Mesenchymal stem cell (in vitro differentiated cells and primary cell): ENCODE results near the gene LARP1.
"Not testable (repeated sequence)": the region's sequence is repeated elsewhere in the genome, so short reads cannot be mapped to it uniquely, and the experiment has no call there.

Experiments used
- DNase-seq: peaks from one replicate; pipeline ENCODE4 v3.0.0-alpha.2; 2013
- H2AFZ ChIP-seq: one replicate; pipeline ENCODE4 v1.6.1; 2013; ENCODE audit warnings: low read depth, mild to moderate bottlenecking, control low read depth, inconsistent platforms, low read length, moderate library complexity
- H2AK5ac ChIP-seq: 2 replicates; pipeline ENCODE4 v1.6.1; 2013; ENCODE audit warnings: low read length, moderate library complexity, mild to moderate bottlenecking, inconsistent platforms; ENCODE audit not compliant: severe bottlenecking
- H2BK120ac ChIP-seq: one replicate; pipeline ENCODE4 v1.6.1; 2013; ENCODE audit warnings: low read depth, mild to moderate bottlenecking, inconsistent platforms, low read length, moderate library complexity
- H2BK12ac ChIP-seq, 2 experiments: one replicate each; pipeline ENCODE4 v1.6.1; 2013; ENCODE audit warnings: inconsistent platforms in 2 of 2, low read length in 2 of 2, mild to moderate bottlenecking in 2 of 2, moderate library complexity in 2 of 2, control low read depth in 1 of 2
- H2BK15ac ChIP-seq: one replicate; pipeline ENCODE4 v1.6.1; 2013; ENCODE audit warnings: mild to moderate bottlenecking, low read depth, inconsistent platforms; ENCODE audit not compliant: poor library complexity, severe bottlenecking
- H2BK5ac ChIP-seq: 2 replicates; pipeline ENCODE4 v1.6.1; 2013; ENCODE audit warnings: low read depth, mild to moderate bottlenecking, low read length, control low read depth, inconsistent platforms; ENCODE audit not compliant: poor library complexity, severe bottlenecking
- H3K14ac ChIP-seq, 2 experiments: one replicate each; pipeline ENCODE4 v1.6.1; 2013; ENCODE audit warnings: inconsistent platforms in 2 of 2, low read length in 2 of 2, control low read depth in 1 of 2, mild to moderate bottlenecking in 1 of 2, moderate library complexity in 1 of 2
- H3K18ac ChIP-seq, 2 experiments: one replicate each; pipeline ENCODE4 v1.6.1; 2013; ENCODE audit warnings: inconsistent platforms in 2 of 2, low read length in 2 of 2, control low read depth in 1 of 2, low read depth in 1 of 2, mild to moderate bottlenecking in 1 of 2
- H3K23ac ChIP-seq, 2 experiments: one replicate each; pipeline ENCODE4 v1.6.1; 2013; ENCODE audit warnings: inconsistent platforms in 2 of 2, low read length in 2 of 2, mild to moderate bottlenecking in 2 of 2, moderate library complexity in 2 of 2, control low read depth in 1 of 2
- H3K27ac ChIP-seq: 2 replicates; pipeline ENCODE4 v1.5.1; 2013; ENCODE audit warnings: mild to moderate bottlenecking, moderate library complexity, low read length, control low read depth, inconsistent platforms; ENCODE audit not compliant: poor library complexity, severe bottlenecking
- H3K27me3 ChIP-seq, 2 experiments: 2 replicates each; pipeline versions ENCODE4 v1.6.1 to v1.7.0; 2013; ENCODE audit warnings: low read length in 2 of 2, mild to moderate bottlenecking in 2 of 2, moderate library complexity in 2 of 2, control low read depth in 1 of 2, inconsistent platforms in 1 of 2; ENCODE audit not compliant: control insufficient read depth in 1 of 2, insufficient read depth in 1 of 2
- H3K36me3 ChIP-seq, 2 experiments: 2 replicates each; pipeline versions ENCODE4 v1.6.1 to v1.7.0; 2013; ENCODE audit warnings: low read length in 2 of 2, control low read depth in 1 of 2, inconsistent platforms in 1 of 2, low read depth in 1 of 2, mild to moderate bottlenecking in 1 of 2; ENCODE audit not compliant: insufficient read depth in 2 of 2, control insufficient read depth in 1 of 2
- H3K4ac ChIP-seq, 2 experiments: one replicate each; pipeline ENCODE4 v1.6.1; 2013; ENCODE audit warnings: inconsistent platforms in 2 of 2, low read length in 2 of 2, mild to moderate bottlenecking in 2 of 2, moderate library complexity in 2 of 2, control low read depth in 1 of 2, low read depth in 1 of 2
- H3K4me1 ChIP-seq: 2 replicates; pipeline ENCODE4 v1.6.1; 2013; ENCODE audit warnings: low read depth, low read length, control low read depth; ENCODE audit not compliant: control insufficient read depth, insufficient read depth
- H3K4me2 ChIP-seq: 2 replicates; pipeline ENCODE4 v1.6.1; 2013; ENCODE audit warnings: low read length, mild to moderate bottlenecking, inconsistent platforms; ENCODE audit not compliant: poor library complexity, severe bottlenecking
- H3K4me3 ChIP-seq, 2 experiments: 2 replicates each; pipeline versions ENCODE4 v1.5.1 to v1.7.0; 2013; ENCODE audit warnings: low read length in 2 of 2, mild to moderate bottlenecking in 2 of 2, control low read depth in 1 of 2, low read depth in 1 of 2; ENCODE audit not compliant: insufficient read depth in 1 of 2
- H3K79me1 ChIP-seq: replicated peaks from 2 replicates; pipeline ENCODE4 v1.6.1; 2013; ENCODE audit warnings: mild to moderate bottlenecking, control low read depth, low read length, inconsistent platforms; ENCODE audit not compliant: poor library complexity, severe bottlenecking
- H3K9ac ChIP-seq: 2 replicates; pipeline ENCODE4 v1.7.0; 2013; ENCODE audit warnings: mild to moderate bottlenecking, low read length, moderate library complexity
- H3K9me3 ChIP-seq: 2 replicates; pipeline ENCODE4 v1.7.0; 2013; ENCODE audit warnings: mild to moderate bottlenecking, low read length; ENCODE audit not compliant: control insufficient read depth
- H4K8ac ChIP-seq: one replicate; pipeline ENCODE4 v1.6.1; 2013; ENCODE audit warnings: inconsistent platforms, mild to moderate bottlenecking, low read length, moderate library complexity
- H4K91ac ChIP-seq: one replicate; pipeline ENCODE4 v1.6.1; 2013; ENCODE audit warnings: mild to moderate bottlenecking, low read length, inconsistent platforms
- WGBS: methylation state at CpG from one replicate; pipeline ENCODE4 v1.1.7; 2013; ENCODE audit warnings: mixed read lengths; 5-methylcytosine and 5-hydroxymethylcytosine counted together

Gene LARP1

GRCh38 chr5:154757814-154758406 is 2.7 kb downstream of the LARP1 start:
- H2BK5ac ChIP-seq: no peak overlapping the region
- H3K4ac ChIP-seq: no peak overlapping the region
- peak overlapping the region; percentile 76 for H3K9ac ChIP-seq
- H2AFZ ChIP-seq: no peak overlapping the region
- H3K9me3 ChIP-seq: no peaks in the 10 kb centered on the region
- no peak overlapping the region for H2BK120ac ChIP-seq
- H4K8ac ChIP-seq: peak overlapping the region; percentile 19
- H3K23ac ChIP-seq: peak overlapping the region in 1 of 2 experiments; percentile 20
- H3K14ac ChIP-seq: no peak overlapping the region
- H2AK5ac ChIP-seq: no peak overlapping the region
- WGBS: 12% methylated on average over 5 of the region's 5 CpGs
- H3K79me1 ChIP-seq: peaks cover 2% of the 10 kb centered on the region
- peak overlapping the region in 1 of 2 experiments; percentile 74 for H3K4me3 ChIP-seq
- H4K91ac ChIP-seq: no peak overlapping the region
- peaks cover 12% of the 10 kb centered on the region for H3K4me1 ChIP-seq
- H3K4me2 ChIP-seq: peak overlapping the region; percentile 53
- H2BK15ac ChIP-seq: no peak overlapping the region
- no peak overlapping the region for H2BK12ac ChIP-seq
- DNase-seq: peak; percentile 43
- no peaks in the 10 kb centered on the region for H3K27me3 ChIP-seq
- peak overlapping the region in 1 of 2 experiments; percentile 6 for H3K18ac ChIP-seq
- H3K27ac ChIP-seq: no peak overlapping the region
- H3K36me3 ChIP-seq: no peaks in the 10 kb centered on the region

GRCh38 chr5:154758493-154758892 is 3.3 kb downstream of the LARP1 start:
- Histone ChIP-seq H3K9me3 (no peaks in the 10 kb centered on the region), H2BK5ac (no peak overlapping the region), H3K18ac (no peak overlapping the region), H2BK15ac (no peak overlapping the region), H3K4ac (no peak overlapping the region), H3K9ac (peak overlapping the region; percentile 76), H2BK12ac (no peak overlapping the region), H2AK5ac (no peak overlapping the region), H3K4me1 (peaks cover 12% of the 10 kb centered on the region), H4K91ac (no peak overlapping the region), H3K23ac (no peak overlapping the region), H3K4me2 (peak overlapping the region; percentile 1), H3K4me3 (peak overlapping the region in 1 of 2 experiments; percentile 74), H2BK120ac (no peak overlapping the region), H3K27ac (no peak overlapping the region), H3K27me3 (no peaks in the 10 kb centered on the region), H3K79me1 (peaks cover 1% of the 10 kb centered on the region), H2AFZ (no peak overlapping the region), H4K8ac (no peak overlapping the region), H3K36me3 (peaks cover 0 to 2% of the 10 kb centered on the region in 2 experiments), H3K14ac (no peak overlapping the region)
- peak; percentile 46 for DNase-seq
- WGBS: 16% methylated on average over 3 of the region's 5 CpGs

GRCh38 chr5:154758977-154759376 is 3.8 kb downstream of the LARP1 start:
- Histone ChIP-seq H4K91ac (no peak overlapping the region), H4K8ac (no peak overlapping the region), H3K14ac (no peak overlapping the region), H2AFZ (no peak overlapping the region), H3K27me3 (no peaks in the 10 kb centered on the region), H2AK5ac (no peak overlapping the region), H3K4me3 (peak overlapping the region in 1 of 2 experiments; percentile 74), H3K27ac (no peak overlapping the region), H3K4me2 (no peak overlapping the region), H3K9me3 (no peaks in the 10 kb centered on the region), H2BK5ac (no peak overlapping the region), H2BK120ac (no peak overlapping the region), H3K4ac (no peak overlapping the region), H3K23ac (no peak overlapping the region), H2BK12ac (no peak overlapping the region), H3K9ac (peak overlapping the region; percentile 76), H3K79me1 (no peaks in the 10 kb centered on the region), H3K36me3 (peaks cover 0 to 5% of the 10 kb centered on the region in 2 experiments), H3K18ac (no peak overlapping the region), H3K4me1 (peaks cover 8% of the 10 kb centered on the region), H2BK15ac (no peak overlapping the region)
- 67% methylated on average over 2 of the region's 3 CpGs for WGBS
- DNase-seq: no peak

GRCh38 chr5:154759868-154760267 is 4.7 kb downstream of the LARP1 start:
- H2BK120ac ChIP-seq, H4K8ac ChIP-seq, H2BK15ac ChIP-seq, H3K4me3 ChIP-seq, H3K18ac ChIP-seq, H3K9ac ChIP-seq, H3K9me3 ChIP-seq, H3K4me1 ChIP-seq, H3K27ac ChIP-seq, H2BK12ac ChIP-seq, H3K14ac ChIP-seq, H3K79me1 ChIP-seq, H3K36me3 ChIP-seq, H2AK5ac ChIP-seq, DNase-seq, H3K23ac ChIP-seq, H4K91ac ChIP-seq, H3K4ac ChIP-seq, H2AFZ ChIP-seq, H3K27me3 ChIP-seq, H3K4me2 ChIP-seq, H2BK5ac ChIP-seq: not testable (repeated sequence)
- whole genome bisulfite sequencing: 87% methylated on average over 11 of the region's 12 CpGs
